HG03575 (cell line): ENCODE results near the gene ALG1.
"Not testable (repeated sequence)": the region's sequence is repeated elsewhere in the genome, so short reads cannot be mapped to it uniquely, and the experiment has no call there.

Experiments used
- ATAC-seq: cut with Tn5 transposase; IDR thresholded peaks from one replicate; pipeline ENCODE4 v1.9.1; 2021; ENCODE audit not compliant: unreplicated experiment, insufficient number of reproducible peaks, low FRiP score; ENCODE audit errors: extremely low read depth

ALG1 gene

GRCh38 chr16:5134739-5135452, 63.3 kb downstream of the ALG1 start:
- ATAC-seq, result not testable (repeated sequence)
